Activated effector memory CD4-positive, alpha-beta T cell treated with Interleukin-2 at 50 U/mL for 16 hours (primary cell): ENCODE data around the gene ZNF316.
A peak's percentile ranks its signal among the peaks of the same experiment; 100 is the strongest.
"Not testable (repeated sequence)": the region's sequence is repeated elsewhere in the genome, so short reads cannot be mapped to it uniquely, and the experiment has no call there.

Source experiments
- DNase-seq: peaks from one replicate; pipeline ENCODE4 v3.0.0-alpha.2; 2020

Gene ZNF316

DNA sequence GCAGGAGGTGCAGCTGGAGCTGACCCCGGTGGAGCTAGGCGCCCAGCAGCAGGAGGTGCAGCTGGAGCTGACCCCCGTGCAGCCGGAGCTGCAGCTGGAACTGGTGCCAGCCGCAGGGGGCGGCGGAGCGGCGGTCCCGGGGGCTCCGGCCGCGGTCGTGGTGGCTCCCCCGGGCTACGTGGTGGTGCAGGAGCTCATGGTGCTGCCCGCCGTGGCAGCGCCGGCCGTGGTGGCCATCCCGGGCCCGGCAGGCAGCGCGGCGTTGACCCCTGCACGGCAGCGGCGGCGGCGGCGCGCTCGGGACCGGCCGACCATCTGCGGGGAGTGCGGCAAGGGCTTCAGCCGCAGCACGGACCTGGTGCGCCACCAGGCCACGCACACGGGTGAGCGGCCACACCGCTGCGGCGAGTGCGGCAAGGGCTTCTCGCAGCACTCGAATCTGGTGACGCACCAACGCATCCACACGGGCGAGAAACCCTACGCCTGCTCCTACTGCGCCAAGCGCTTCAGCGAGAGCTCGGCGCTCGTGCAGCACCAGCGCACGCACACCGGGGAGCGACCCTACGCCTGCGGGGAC is 14.9 kb upstream of the ZNF316 start:
- no peak for DNase-seq

DNA sequence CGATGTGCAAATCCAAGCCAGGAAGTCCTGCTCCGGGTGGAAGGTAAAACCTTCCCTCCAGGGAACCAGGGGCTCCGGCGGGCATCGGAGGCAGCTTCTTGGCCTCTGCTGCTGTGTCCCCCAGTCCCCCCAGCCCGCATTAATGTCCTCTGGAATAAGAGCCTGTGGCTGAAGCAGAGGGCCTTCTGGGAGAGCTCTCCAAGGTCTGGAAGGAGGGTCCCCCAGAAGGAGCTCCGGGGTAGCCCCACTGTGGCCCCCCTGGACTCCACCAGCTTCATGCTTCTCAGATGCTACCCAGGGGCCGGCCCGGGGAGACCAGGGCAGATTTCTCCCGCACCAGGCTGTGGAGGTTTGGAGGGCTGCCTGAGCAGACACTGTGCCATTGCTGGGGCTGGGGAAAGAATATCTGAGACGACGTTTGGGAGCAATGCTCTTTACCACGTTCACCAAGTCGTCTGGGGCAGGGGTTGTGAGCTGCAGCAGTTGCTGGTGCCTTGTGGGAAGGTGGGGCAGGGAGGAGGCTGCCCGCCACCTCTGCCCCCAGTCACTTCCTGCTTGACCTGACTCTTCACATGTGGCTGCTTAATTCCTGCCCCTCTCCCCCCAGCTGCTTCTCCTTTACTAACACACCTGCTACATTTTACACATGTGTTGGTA is 13.4 kb upstream of the ZNF316 start:
- DNase-seq = no peak

DNA sequence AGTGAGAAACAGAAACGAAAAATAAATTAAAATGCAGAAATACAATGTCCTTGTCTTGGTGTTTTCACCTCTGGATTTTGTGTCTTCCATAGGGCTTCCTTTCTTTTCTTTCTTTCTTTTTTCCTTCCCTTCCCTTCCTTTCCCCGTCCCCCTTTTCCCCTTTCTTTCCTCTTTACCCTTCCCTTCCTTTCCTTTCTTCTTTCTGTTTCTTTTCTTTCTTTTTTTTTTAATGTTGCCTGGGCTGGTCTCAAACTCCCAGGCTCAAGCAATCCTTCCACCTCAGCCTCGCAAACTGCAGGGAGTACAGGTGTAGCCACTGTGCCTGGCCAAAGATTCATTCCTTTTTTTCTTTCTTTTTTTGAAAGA is 12.9 kb upstream of the ZNF316 start:
- DNase-seq = no peak

DNA sequence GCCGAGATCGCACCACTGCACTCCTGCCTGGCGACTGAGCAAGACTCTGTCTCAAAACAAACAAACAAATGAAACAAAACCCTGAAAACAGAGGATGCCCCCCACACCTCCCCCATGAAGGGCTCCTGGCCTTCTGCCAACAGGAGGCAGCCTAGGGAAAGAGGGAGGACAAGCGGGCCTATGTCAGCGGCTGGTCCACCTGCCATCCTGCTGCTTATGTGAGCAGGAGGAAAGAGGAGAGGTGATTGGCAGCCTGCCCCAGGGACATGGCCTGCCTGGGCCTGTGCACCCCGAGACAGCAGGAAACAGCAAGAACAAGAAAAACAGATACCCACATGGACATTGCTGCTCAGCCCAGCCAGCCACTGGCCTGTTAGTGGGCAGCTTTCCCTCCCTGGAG is 9.1 kb upstream of the ZNF316 start:
- no peak for DNase-seq

DNA sequence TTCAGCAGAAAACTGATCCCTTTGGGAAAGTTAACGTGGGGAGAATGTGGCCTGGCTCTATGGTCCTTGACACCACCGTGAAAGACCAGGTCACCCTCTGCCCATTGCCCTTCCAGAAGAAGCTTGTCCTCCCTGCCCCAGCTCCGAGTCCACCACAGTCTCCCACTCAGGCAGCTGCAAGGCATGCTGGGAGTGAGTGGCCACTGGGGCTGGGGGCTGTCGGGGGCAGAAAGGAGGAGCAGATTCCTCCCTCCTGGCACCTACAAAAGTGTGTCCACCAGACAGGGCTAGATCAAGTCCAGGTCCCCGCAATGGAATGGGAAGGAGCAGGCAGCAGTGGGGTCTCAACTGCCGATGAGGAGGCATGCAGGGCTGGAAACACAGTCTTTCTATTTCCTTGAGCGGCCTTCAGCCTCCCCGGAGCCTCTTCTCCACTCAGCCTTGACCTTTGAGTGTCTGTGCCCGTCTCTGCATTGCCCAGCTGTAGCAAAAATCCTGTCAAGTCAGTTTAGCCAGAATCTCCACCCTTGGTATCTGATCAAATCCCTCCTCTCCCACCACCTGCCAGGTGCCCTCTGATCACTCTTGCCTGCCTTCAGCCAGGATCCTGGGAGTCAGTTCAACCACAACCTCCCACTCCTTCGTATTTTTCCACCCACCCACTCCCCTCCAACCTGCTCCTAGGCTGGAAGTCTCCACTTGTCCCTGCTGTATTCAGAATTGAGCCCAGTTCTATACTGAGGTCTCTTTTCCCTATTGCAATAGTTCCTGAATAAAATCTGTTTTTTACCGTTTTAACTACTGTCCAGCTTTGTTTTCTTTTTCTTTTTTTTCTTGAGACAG is 6.9 kb upstream of the ZNF316 start:
- DNase-seq = no peak

DNA sequence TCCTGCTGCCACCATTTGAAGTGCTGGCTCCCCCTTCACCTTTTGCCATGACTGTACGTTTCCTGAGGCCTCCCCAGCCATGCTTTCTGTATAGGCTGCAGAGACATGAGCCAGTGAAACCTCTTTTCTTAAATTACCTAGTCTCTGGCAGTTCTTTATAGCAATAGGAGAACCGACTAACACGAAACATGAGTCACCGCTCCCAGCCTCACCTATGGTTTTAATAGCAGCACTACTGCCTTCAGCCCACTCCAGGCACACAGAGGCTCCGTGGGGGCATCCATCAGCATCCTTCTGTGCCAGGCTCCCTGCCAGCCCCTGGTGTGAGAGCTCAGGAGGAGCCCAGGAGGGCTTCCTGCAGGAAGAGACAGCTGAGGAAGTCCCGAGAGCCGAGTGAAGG is 5.5 kb upstream of the ZNF316 start:
- DNase-seq = no peak

DNA sequence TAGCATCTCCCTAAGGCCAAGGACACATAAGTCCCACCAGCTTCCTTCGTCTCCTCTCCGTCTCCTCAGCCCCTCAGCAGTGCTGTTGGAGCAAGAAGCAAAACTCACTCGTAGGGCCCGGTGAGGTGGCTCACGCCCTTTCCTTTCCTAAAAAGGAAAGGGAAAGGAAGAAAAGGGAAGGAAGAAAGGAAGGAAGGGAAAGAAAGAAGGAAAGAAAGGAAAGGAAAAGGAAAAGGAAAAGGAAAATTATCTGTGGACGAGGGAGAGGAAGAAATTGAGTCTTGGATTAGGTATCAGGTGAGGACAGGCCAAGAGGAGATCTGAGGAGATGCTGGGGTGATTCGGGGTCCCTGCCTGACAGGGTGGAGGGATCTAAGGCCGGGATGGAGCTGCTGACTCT is 3.1 kb upstream of the ZNF316 start:
- no peak for DNase-seq

DNA sequence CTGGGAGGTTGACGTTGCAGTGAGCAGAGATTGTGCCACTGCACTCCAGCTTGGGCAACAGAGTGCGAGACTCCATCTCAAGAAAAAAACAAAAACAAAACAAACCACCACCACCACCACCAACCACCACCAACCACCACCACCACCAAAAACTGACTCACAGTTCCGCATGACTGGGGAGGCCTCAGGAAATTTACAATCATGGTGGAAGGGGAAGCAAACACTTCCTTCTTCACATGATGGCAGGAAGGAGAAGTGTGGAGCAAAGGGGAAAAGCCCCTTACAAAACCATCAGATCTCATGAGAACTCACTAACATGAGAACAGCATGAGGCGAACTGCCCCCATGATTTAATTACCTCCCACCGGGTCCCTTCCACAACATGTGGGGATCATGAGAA is 2.1 kb upstream of the ZNF316 start:
- not testable (repeated sequence) for DNase-seq

DNA sequence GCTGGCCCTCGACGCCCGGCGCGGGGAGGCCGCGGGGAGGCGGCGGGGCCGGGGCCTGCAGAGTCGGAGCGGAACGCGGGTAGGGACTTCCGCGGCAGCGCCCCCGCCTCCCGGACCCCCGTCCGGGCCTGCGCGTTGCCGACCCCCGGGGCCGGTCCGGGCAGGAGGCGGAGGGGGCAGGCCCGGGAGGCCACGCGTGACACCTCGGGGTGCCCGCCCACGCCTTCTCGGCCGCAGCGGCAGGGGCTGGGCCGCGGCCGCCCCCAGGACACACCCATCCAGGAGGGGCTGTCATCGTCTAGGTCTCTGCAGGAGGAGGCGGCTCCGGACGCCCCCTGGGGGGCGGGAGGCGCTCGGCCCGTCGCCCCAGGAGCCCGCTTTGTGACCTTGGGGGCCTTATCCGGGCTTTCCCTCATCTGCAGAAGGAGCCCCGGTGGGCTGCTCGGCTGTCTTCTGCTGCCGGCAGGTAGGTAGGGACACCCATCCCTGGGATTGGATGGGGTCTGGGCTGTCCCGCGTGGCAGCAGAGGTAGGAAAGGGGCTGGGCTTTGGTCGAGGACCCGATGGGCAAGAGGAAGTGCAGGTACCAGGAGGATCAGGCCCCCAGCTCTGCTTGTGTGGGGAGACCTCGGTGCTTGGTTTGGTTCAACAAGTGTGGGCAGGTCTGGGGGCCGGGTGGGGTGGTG is 569 bp downstream of the ZNF316 start:
- peak; percentile 37 for DNase-seq

DNA sequence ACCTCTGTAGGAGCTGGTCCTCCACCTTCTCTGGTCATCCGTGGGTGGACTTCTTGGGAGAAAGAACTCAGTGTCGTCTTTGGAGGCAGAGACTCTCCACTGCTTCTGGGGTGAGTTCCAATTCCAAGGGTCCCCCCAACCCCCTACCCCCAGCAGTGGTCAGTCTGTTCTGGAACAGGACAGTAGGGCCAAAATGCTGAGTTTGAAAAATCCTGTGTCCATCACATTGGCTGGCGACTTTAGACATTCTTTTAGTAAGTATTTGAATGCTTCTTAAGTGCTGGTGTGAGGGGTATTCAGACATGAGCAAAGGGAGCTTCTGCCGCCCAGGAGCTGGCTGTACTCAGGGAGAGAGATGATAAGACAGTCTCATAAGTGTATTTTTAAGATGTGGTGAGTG is 1.9 kb downstream of the ZNF316 start:
- no peak for DNase-seq

DNA sequence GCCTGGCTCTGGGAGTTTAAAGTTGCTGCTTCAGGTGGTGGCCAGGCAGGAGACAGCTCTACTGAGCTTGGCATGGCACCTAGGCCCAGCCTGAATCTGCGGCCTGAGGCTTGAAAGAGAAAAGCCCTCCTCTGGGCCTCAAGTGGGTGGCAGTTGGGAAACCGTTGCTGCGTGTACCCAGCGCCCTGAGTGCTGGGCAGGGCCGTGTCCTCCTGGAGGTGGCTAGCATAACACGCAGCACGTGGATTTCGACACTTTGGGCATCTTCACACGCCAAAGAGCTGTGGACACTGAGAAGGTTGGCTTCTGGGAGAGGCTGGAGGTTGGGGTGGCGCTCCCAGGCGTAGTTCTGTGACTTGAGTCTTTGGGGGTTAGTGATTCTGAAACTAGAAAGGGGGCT is 2.5 kb downstream of the ZNF316 start:
- no peak for DNase-seq

DNA sequence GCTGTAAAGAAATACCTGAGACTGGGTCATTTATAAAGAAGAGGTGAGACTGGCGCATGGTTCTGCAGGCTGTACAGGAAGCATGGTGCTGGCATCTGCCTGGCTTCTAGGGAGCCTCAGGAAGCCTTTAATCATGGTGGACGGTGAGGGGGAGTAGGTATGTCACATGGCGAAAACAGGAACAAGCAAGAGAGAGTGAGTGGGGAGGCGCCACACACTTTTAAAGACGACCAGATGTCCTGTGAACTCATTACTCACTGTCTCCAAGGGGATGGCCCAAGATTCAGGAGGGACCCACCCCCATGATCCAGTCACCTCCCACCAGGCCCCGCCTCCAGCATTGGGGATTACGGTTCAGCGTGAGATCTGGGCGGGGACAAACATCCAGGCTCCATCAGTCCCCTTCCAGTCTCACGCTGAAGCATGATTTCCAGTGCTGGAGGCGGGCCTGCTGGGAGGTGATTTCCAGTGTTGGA is 3.2 kb downstream of the ZNF316 start:
- DNase-seq = no peak

DNA sequence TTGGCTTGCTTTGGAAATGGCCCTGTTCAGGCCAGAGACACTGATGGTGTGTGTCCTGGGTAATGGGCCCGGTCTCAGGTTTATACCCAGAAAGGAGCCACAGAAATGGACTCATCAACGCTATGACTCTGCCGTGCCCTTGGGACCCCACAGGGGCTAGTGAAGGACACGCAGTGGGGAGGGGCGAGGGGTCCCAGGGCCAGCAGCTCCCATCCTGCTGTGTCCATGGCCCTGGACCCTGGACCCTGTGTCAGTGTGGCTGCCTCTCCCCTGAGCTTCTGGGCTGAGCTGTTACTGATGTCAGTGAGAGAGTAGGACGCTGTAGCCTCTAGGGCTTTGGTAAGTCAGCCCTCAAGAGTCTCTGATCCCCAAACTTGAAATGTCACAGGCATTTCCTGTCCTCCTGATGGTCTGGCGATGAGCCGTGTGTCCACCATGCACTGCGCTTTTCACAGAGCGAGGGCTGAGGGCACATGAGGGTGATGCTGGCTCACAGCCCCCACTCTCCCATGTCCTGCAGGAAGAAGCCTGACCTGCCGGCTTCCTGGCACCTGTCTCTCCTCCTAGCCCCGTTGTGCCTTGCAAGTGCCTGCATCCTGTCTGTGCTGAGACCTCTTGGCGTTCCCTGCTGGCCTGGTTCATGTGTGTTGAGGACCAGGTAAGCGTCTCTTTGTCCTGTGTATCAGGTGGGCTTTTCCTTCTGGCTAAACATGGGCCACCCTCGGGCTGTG is 4.4 kb downstream of the ZNF316 start:
- no peak for DNase-seq

DNA sequence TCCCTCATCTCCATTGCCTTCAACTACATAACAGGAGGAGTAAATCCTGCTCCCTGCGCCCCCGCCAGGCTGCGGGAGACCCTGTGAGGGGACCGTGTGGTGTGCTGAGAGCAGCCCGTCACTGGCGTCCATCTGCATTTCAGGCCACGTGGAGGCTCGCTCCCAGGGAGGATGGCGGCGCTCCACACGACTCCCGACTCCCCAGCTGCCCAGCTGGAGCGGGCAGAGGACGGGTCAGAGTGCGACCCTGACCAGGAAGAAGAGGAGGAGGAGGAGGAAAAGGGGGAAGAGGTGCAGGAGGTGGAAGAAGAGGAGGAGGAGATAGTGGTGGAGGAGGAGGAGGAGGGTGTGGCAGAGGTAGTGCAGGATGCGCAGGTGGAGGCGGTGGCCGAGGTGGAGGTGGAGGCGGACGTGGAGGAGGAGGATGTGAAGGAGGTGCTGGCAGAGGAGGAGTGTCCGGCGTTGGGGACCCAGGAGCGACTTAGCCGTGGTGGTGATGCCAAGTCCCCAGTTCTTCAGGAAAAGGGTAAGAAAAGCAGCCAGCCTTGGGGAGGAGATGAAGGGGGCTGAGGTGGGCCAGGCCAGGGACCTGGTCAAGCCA is 5.2 kb downstream of the ZNF316 start:
- no peak for DNase-seq

DNA sequence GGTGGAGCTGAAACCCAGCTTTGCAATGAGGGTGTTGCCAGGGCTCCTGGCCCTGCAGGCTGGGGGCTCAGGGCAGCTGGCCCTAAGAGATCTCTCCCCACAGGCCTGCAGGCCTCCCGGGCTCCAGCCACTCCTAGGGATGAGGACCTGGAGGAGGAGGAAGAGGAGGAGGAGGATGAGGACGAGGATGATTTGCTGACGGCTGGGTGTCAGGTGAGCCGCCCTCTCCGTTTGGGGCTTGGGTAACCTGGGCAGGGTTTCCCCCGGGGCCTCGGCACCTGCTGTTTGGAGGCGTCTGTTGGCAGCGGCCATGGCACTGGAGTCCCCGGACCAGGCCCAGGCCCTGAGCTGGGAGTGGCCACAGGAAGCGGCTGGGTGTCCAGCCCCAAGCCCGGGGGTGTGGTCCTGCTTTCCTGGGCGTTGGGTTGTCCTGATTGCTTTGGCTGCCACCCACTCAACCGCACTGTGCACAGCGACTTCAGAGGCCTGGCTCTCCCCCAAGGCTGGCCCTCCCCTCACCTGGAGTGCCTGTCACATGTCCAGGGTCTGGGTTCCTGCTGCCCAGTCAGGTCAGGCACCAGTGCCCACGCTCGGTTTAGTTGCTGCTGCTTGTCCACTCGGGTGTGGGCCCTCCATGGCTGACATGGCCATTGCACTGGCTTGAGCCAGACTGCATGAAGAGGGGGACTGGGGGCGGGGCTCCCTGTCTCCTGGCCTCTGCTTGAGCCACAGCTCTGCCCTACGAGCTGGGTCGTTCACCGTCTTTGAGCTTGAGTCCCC is 5.9 kb downstream of the ZNF316 start:
- DNase-seq = no peak

DNA sequence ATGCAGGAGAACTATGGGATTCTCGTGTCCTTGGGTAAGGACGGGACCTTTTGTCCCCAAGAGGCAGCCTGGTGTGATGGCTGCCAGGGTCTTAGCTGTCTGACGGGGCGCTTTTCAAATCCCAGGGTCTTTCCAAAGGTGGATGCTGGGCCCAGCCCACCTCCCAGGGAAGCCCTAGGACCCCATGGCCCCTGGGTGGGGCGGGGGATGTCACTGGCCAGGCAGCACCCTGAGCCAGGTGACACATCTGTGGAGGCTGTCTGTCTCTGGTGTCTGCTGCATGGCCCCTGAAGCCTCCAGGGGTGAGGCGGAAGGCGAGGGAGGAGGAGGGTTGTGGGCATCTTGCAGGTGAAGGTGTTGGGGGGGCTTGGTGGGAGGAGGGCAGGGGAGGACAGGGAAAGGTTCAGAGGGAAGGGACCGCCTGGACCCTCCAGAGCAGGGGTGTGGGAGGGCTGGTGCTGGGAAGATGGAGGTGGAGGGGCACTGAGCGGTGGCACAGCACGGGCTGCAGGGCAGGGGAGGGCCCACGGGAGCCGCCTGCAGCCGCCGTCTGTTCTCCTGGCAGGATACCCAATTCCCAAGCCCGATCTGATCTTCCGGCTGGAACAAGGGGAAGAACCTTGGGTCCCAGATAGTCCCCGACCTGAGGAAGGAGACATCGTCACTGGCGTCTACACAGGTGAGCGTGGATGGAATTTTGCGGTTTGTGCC is 7.0 kb downstream of the ZNF316 start:
- no peak for DNase-seq

DNA sequence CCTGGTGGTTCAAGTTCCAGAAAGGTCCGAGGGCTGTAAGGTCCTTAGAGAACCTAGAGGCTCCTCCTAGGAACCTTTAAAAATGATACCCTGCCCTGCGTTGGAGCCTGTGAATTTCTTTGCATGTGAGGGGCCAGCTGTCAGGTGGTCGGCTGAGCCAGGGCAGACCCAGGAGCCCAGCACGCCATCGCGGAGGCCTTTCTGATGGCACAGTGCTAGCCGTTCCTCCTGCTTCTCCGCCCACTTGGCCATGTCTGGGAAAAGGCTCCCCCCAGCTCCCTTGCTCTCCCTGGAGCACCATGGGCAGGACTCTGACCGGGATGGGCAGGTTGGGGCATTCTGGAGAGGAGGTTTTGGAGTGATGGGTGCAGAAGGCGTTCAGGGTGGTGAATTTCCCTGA is 7.6 kb downstream of the ZNF316 start:
- no peak for DNase-seq

DNA sequence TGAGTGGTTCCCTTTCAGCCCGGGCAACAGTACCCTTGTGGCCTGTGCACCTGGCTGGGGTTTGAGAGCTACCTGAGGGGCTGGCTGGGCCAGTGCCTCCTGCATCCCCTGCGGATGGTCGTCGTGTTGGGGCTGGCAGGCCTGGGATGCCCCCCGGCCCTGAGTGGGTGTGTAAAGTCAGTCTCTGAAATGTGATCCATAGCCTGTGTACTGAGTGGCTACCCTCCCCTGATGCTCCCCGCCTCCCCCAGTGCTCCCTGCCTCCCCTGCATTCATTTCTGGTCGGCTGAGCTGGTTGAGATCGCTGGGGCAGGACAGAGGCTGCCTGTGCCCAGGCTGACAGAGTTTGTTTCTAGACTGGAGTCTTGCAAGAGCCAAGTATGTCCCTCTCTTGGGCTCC is 9.3 kb downstream of the ZNF316 start:
- DNase-seq = no peak

DNA sequence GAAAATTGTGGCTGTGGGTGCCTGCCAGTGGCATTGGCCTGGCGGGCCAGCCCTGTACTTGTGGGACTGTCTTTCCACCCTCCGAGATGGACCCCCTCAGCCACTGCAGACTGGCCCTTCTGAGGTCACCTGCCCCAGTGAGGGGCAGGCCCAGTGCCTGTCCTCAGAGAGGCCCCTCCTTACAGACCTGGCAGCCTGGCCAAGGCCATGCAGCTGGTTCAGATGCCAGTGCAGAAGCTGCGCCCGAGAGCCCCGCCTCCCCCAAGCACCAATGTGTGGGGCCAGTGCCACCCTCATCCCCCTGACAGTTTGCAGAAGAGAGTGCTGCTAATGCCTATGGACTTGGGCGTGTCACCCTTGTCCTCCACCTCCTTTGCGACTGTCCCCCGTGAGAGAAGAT is 10.0 kb downstream of the ZNF316 start:
- no peak for DNase-seq

DNA sequence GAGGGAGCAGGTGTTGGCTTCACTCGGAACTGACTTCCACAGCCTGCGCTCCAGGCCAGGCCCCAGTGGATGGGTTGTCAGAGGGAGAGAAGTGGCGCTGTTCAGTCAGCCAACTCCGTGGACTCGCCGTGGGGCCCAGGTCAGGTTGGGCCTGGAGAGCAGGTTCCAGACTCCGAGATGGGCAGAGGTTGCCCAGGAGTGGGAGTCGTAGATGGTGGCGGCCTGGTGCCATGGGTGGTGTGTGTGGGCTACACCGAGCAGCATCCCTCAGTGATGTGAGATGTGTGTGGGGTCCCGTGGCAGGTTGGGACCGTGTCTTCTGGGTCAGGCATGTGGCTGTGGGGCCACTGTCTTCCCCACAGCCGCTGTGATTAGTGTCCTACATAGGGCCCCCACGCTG is 10.4 kb downstream of the ZNF316 start:
- no peak for DNase-seq
